B cell (primary cell): Measurements from ENCODE around the gene CRTC3. TPM values are rescaled to one million over a fixed set of nuclear protein-coding genes. Genes with fewer than 3 reads are reported as not detected.

Source experiments
- ATAC-seq: fragments of 200-7000 bp; cut with Tn5 transposase; one replicate; pipeline ENCODE4 v1.10.0; 2021; ENCODE audit warnings: low read depth, mild to moderate bottlenecking, moderate number of reproducible peaks, moderate library complexity
- CTCF ChIA-PET: fragments of 350-600 bp; sonication (Branson Sonifier 250); formaldehyde crosslinking; loops from one replicate; lab custom pipeline; 2021; ENCODE audit warnings: antibody characterized with exemption, inconsistent platforms; lab: Charles Lee
- POLR2A ChIA-PET: fragments of 350-600 bp; sonication (Branson Sonifier 250); formaldehyde crosslinking; loops from one replicate; lab custom pipeline; 2021; ENCODE audit warnings: antibody characterized with exemption; lab: Charles Lee
- DNase-seq: peaks from one replicate; pipeline ENCODE4 v3.0.0; 2013
- H2AFZ ChIP-seq: 2 replicates; pipeline ENCODE4 v1.6.1; 2012; ENCODE audit warnings: mild to moderate bottlenecking, low read depth, low read length; ENCODE audit not compliant: insufficient read depth, poor library complexity, severe bottlenecking
- H3K27ac ChIP-seq, 2 donors: 1 replicate in 1 of 2; 2 replicates in 1 of 2; pipeline ENCODE4 v1.5.1; 2012 to 2013; ENCODE audit warnings: low read length in 2 of 2, mild to moderate bottlenecking in 2 of 2, moderate library complexity in 1 of 2
- H3K27me3 ChIP-seq, 4 experiments: fragments of 200-600 bp in 1 of 4; sonication (generic) in 1 of 4; replicated peaks in 1 of 4; 1 replicate in 2 of 4; 2 replicates in 2 of 4; pipeline versions ENCODE4 v1.6.1 to v1.7.0; 2013 to 2016; ENCODE audit warnings: low read length in 3 of 4, mild to moderate bottlenecking in 2 of 4, mixed read lengths in 1 of 4, moderate library complexity in 1 of 4; ENCODE audit not compliant: insufficient read depth in 4 of 4, control insufficient read depth in 3 of 4; ENCODE audit errors: control extremely low read depth in 1 of 4
- H3K36me3 ChIP-seq, 2 experiments: replicated peaks in 1 of 2; 1 replicate in 1 of 2; 2 replicates in 1 of 2; pipeline versions ENCODE4 v1.6.1 to v1.7.1; 2013; ENCODE audit warnings: low read length in 1 of 2; ENCODE audit not compliant: insufficient read depth in 2 of 2, control insufficient read depth in 1 of 2; ENCODE audit errors: control extremely low read depth in 1 of 2, extremely low read depth in 1 of 2
- H3K4me1 ChIP-seq, 2 donors: fragments of 200-600 bp in 1 of 2; sonication (generic) in 1 of 2; 1 replicate in 1 of 2; 2 replicates in 1 of 2; pipeline versions ENCODE4 v1.5.1 to v1.6.1; 2013 to 2017; ENCODE audit warnings: low read length in 2 of 2; ENCODE audit not compliant: control insufficient read depth in 2 of 2, insufficient read depth in 2 of 2
- H3K4me2 ChIP-seq: replicated peaks from 2 replicates; pipeline ENCODE3; 2012; ENCODE audit warnings: mild to moderate bottlenecking, low read depth, low read length; ENCODE audit not compliant: poor library complexity, severe bottlenecking
- H3K4me3 ChIP-seq, 5 experiments: fragments of 200-600 bp in 1 of 5; sonication (generic) in 1 of 5; 1 replicate in 3 of 5; 2 replicates in 2 of 5; pipeline versions ENCODE4 v1.5.1 to v1.7.0; 2011 to 2016; ENCODE audit warnings: low read length in 4 of 5, mild to moderate bottlenecking in 4 of 5, low read depth in 2 of 5, control low read depth in 1 of 5, moderate library complexity in 1 of 5; ENCODE audit not compliant: insufficient read depth in 1 of 5; ENCODE audit errors: control extremely low read depth in 1 of 5, extremely low read depth in 1 of 5
- H3K79me2 ChIP-seq: fragments of 200-600 bp; sonication (generic); one replicate; pipeline ENCODE4 v1.6.0; 2016; ENCODE audit warnings: low read length; ENCODE audit not compliant: control insufficient read depth, insufficient read depth
- H3K9ac ChIP-seq: fragments of 200-600 bp; sonication (generic); 2 replicates; pipeline ENCODE4 v1.6.1; 2017; ENCODE audit warnings: mild to moderate bottlenecking, low read length, moderate library complexity
- H3K9me3 ChIP-seq, 3 donors: one replicate each; pipeline versions ENCODE4 v1.6.1 to v1.7.1; 2013; ENCODE audit warnings: low read length in 2 of 3; ENCODE audit not compliant: control insufficient read depth in 2 of 3, insufficient read depth in 1 of 3; ENCODE audit errors: control extremely low read depth in 1 of 3
- H4K20me1 ChIP-seq: 2 replicates; pipeline ENCODE4 v1.6.0; 2012; ENCODE audit warnings: mild to moderate bottlenecking, low read length; ENCODE audit not compliant: insufficient read depth, control insufficient read depth, poor library complexity, severe bottlenecking
- H3K27ac Mint-ChIP-seq: one replicate; pipeline ENCODE4 v1.8.0; 2021; ENCODE audit warnings: mixed read lengths
- H3K27me3 Mint-ChIP-seq: one replicate; pipeline ENCODE4 v1.8.0; 2021; ENCODE audit warnings: mixed read lengths
- H3K4me1 Mint-ChIP-seq: one replicate; pipeline ENCODE4 v1.8.0; 2021; ENCODE audit warnings: mixed read lengths
- H3K4me3 Mint-ChIP-seq: one replicate; pipeline ENCODE4 v1.8.0; 2021; ENCODE audit warnings: mixed read lengths
- H3K9me3 Mint-ChIP-seq: one replicate; pipeline ENCODE4 v1.8.0; 2022; ENCODE audit warnings: mixed read lengths; ENCODE audit not compliant: insufficient read depth
- EZH2 ChIP-seq: IDR thresholded peaks from 2 replicates; pipeline ENCODE4 v1.6.1; 2012; ENCODE audit warnings: borderline replicate concordance, low read depth, mild to moderate bottlenecking, moderate library complexity, low read length; ENCODE audit not compliant: insufficient read depth, poor library complexity, severe bottlenecking
- WGBS: methylation state at CpG from one replicate; pipeline ENCODE4 v1.1.5; 2013; ENCODE audit warnings: missing lambda C conversion rate; ENCODE audit not compliant: insufficient coverage; 5-methylcytosine and 5-hydroxymethylcytosine counted together
- intact Hi-C: fragments of 100-400 bp; cut with micrococcal nuclease; formaldehyde crosslinking; loops from one replicate; pipeline ENCODE4 v1.10.0; 2022
- polyA plus RNA-seq: library from polyadenylated mRNA; depleted of rRNA; stranded (reverse); fragments of >200 nt; gene quantifications from 2 replicates; pipeline ENCODE4 v1.2.3, GENCODE V29; 2012
- total RNA-seq, 2 donors: library from RNA; stranded (reverse); fragments of 120-200 nt in 1 of 2; gene quantifications; 1 replicate in 1 of 2; 2 replicates in 1 of 2; pipeline versions ENCODE4 v1.2.3 to v1.2.4, GENCODE V29; 2013 to 2022
- TF ChIP-seq, protein P1 (sequence below): fragments of 200-600 bp; IDR thresholded peaks from one replicate; pipeline ENCODE4 v1.8.0; 2022; ENCODE audit warnings: antibody characterized with exemption, mild to moderate bottlenecking

Gene CRTC3
- total and polyA plus RNA-seq, 2 donors (not counting 1 experiment from before 2014, with no cell fraction given) = 34.7 to 95.8 TPM

DNA sequence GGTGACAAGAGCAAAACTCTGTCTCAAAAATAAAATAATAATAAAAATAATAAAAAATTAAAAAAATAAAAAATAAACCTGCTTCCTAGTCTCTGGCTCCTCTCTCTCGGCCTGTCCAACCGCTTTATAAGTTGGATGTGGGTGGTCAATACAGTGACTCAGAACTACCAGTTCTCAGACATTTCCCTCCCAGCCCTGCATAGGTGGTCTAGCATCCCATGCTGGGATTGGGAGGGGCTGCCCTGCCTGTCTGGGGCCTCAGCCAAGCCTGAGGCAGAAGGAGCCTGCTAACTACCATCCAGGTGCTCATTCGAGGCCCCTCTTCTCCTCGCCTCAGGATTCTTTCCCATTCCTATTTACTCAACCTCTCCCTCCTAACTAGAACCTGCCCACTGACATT, 154.2 kb downstream of the CRTC3 start:
- H3K4me3 Mint-ChIP-seq = no peak overlapping the region
- Histone ChIP-seq H2AFZ (no peak overlapping the region), H3K4me2 (no peak overlapping the region), H3K9me3 (peaks cover 0 to under 1% (median under 1%) of the 10 kb centered on the region in 3 donors), H4K20me1 (no peaks in the 10 kb centered on the region), H3K27me3 (peaks cover 0 to 22% (median 0%) of the 10 kb centered on the region in 4 experiments), H3K9ac (no peak overlapping the region), H3K36me3 (no peaks in the 10 kb centered on the region), H3K27ac (no peak overlapping the region), H3K79me2 (no peaks in the 10 kb centered on the region), H3K4me1 (peaks cover 21 to 26% of the 10 kb centered on the region in 2 donors), H3K4me3 (no peak overlapping the region)
- H3K4me1 Mint-ChIP-seq = peaks cover 21% of the 10 kb centered on the region
- TF ChIP-seq, protein P1, sequence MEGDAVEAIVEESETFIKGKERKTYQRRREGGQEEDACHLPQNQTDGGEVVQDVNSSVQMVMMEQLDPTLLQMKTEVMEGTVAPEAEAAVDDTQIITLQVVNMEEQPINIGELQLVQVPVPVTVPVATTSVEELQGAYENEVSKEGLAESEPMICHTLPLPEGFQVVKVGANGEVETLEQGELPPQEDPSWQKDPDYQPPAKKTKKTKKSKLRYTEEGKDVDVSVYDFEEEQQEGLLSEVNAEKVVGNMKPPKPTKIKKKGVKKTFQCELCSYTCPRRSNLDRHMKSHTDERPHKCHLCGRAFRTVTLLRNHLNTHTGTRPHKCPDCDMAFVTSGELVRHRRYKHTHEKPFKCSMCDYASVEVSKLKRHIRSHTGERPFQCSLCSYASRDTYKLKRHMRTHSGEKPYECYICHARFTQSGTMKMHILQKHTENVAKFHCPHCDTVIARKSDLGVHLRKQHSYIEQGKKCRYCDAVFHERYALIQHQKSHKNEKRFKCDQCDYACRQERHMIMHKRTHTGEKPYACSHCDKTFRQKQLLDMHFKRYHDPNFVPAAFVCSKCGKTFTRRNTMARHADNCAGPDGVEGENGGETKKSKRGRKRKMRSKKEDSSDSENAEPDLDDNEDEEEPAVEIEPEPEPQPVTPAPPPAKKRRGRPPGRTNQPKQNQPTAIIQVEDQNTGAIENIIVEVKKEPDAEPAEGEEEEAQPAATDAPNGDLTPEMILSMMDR = no peak
- no peak for TF ChIP-seq EZH2
- ATAC-seq = no peak
- no CpG with 5 or more reads among the region's 4 CpGs for WGBS
- POLR2A ChIA-PET = no interaction called here
- CTCF ChIA-PET = no interaction called here
- peaks cover 7% of the 10 kb centered on the region for H3K27me3 Mint-ChIP-seq
- H3K27ac Mint-ChIP-seq = no peak overlapping the region
- peaks cover 3% of the 10 kb centered on the region for H3K9me3 Mint-ChIP-seq
- intact Hi-C loops = no loop called here
- DNase-seq = no peak

DNA sequence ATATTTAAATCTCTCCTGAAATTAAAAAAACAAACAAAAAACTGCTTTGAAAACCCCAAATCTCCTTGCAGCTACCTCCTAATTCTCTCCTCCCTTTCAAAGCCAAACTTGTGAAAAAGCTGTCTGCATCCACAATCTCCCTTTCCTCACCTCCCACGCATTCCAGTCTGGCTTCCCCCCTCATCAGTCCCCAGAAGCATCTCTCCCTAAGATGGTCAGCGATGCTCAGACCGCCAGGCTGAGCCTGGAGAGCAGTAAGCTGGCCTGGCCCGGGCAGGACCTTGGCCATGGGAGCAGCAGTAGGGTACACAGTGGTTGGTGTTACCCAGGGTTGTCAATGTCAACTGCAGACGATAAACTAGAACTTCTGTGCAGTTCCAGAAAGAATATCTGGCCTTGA, 154.6 kb downstream of the CRTC3 start:
- DNase-seq (no peak), ATAC-seq (no peak)
- Histone ChIP-seq H3K9me3 (peaks cover 0 to 4% (median 4%) of the 10 kb centered on the region in 3 donors), H3K36me3 (no peaks in the 10 kb centered on the region), H3K9ac (no peak overlapping the region), H2AFZ (no peak overlapping the region), H3K4me1 (peaks cover 18 to 23% of the 10 kb centered on the region in 2 donors), H3K4me3 (no peak overlapping the region), H3K27me3 (peaks cover 0 to 22% (median 0%) of the 10 kb centered on the region in 4 experiments), H3K27ac (no peak overlapping the region), H3K79me2 (no peaks in the 10 kb centered on the region), H4K20me1 (no peaks in the 10 kb centered on the region), H3K4me2 (no peak overlapping the region)
- Mint-ChIP-seq H3K27ac (peak overlapping the region; percentile 37), H3K4me3 (no peak overlapping the region), H3K4me1 (peaks cover 19% of the 10 kb centered on the region), H3K27me3 (peaks cover 7% of the 10 kb centered on the region), H3K9me3 (peaks cover 3% of the 10 kb centered on the region)
- POLR2A ChIA-PET = no interaction called here
- intact Hi-C loops = no loop called here
- CTCF ChIA-PET = interaction anchor here (1.1 kb wide), 1 partner anchor 201 kb away, joined by 5 read pairs; no protein-coding TSS in a partner anchor
- 100% methylated on average over 3 of the region's 5 CpGs for WGBS
- TF ChIP-seq, protein P1 = no peak
- no peak for TF ChIP-seq EZH2
